Stomach smooth muscle (tissue), 2 donors: ENCODE results near the gene KRABD2.
"Not testable (repeated sequence)": the region's sequence is repeated elsewhere in the genome, so short reads cannot be mapped to it uniquely, and the experiment has no call there.

Source experiments
- H3K27ac ChIP-seq: one replicate; pipeline ENCODE4 v1.7.0; 2013; ENCODE audit warnings: mild to moderate bottlenecking, low read length, inconsistent platforms
- H3K27me3 ChIP-seq, 2 donors: one replicate each; pipeline ENCODE4 v1.7.0; 2013; ENCODE audit warnings: low read length in 2 of 2; ENCODE audit not compliant: insufficient read depth in 2 of 2, control insufficient read depth in 1 of 2
- H3K36me3 ChIP-seq, 2 donors: one replicate each; pipeline ENCODE4 v1.7.0; 2013; ENCODE audit warnings: low read length in 2 of 2; ENCODE audit not compliant: control insufficient read depth in 2 of 2, insufficient read depth in 2 of 2
- H3K4me1 ChIP-seq: one replicate; pipeline ENCODE4 v1.7.0; 2013; ENCODE audit warnings: low read length; ENCODE audit not compliant: control insufficient read depth, insufficient read depth
- H3K4me3 ChIP-seq, 2 donors: one replicate each; pipeline ENCODE4 v1.7.0; 2013; ENCODE audit warnings: low read length in 2 of 2
- H3K9ac ChIP-seq, 2 donors: one replicate each; pipeline ENCODE4 v1.7.0; 2013; ENCODE audit warnings: low read length in 2 of 2, mild to moderate bottlenecking in 1 of 2
- H3K9me3 ChIP-seq, 2 donors: one replicate each; pipeline ENCODE4 v1.7.0; 2013; ENCODE audit warnings: low read length in 2 of 2; ENCODE audit not compliant: control insufficient read depth in 2 of 2
- donor health status: healthy.
- donor health status: Pancreatic carcinoma.

KRABD2 gene

DNA sequence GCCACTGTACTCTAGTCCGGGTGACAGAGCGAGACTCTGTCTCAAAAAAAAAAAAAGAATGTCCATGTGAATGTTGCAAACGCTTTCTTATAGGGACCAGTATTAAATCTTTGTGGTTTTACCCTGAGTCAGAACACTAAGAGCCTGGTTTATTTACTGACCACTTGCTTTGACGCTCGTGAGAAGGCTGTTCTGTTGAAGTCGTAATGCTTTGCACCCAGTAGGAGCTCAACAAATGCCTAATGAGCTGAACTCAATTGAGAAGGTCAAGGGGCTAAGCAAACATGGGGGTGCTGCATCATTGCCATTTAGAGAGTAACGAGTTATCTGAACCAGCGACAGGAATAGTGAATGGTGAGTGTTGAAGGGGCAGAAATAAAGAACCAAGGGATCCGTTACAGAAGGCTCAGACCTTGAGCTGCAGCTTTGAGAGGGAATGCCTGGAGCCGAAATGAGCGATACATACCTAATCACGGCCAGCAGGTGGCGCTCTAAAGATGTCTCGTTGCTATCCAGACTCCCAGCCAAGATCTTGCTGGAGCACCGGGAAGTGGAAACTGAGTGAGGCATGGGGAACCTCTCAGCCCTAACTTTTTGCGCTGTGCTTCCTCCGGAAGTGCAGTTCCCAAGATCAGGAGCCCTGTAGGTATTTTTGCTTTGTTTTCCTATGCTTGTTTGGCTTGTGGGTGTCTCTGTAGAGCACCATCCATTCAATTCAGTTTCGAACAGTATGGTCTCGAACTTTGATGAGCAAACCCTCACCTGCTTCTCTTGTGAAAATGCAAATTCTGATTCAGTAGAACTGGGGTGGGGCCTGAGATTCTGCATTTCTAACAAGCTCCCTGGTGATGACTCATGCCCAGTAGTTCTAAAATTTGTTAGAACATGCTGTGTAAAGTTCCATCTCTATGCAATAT lies 33.7 kb upstream of the KRABD2 start:
- Histone ChIP-seq H3K36me3 (no peaks in the 10 kb centered on the region), H3K9ac (no peak overlapping the region), H3K27me3 (peaks cover 4 to 9% of the 10 kb centered on the region in 2 donors), H3K4me3 (peak overlapping the region in 1 of 2 donors; percentile 35), H3K4me1 (peaks cover 3% of the 10 kb centered on the region), H3K27ac (no peak overlapping the region), H3K9me3 (no peaks in the 10 kb centered on the region)

DNA sequence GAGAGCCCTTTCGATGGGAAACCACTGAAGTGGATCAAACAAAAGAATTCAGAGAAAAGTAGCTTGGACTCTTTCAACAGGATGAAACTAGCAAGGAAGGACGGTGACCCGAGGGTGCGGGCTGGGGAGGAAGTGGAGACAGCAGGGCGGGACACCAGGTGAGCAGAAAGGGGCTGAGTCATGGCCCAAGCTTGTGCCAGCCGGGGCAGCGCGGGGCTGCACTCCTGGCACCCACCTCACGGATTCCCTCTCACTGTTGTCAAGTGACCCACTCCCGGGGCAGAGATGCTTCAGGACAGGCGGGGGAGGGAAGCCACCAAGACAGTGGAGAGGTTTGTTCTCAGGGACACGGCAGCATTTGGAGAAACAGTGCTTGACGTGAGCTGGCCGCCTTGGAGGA lies 31.9 kb upstream of the KRABD2 start:
- Histone ChIP-seq H3K4me1 (peaks cover 3% of the 10 kb centered on the region), H3K27me3 (peaks cover 5 to 14% of the 10 kb centered on the region in 2 donors), H3K9me3 (no peaks in the 10 kb centered on the region), H3K4me3 (no peak overlapping the region), H3K9ac (no peak overlapping the region), H3K36me3 (no peaks in the 10 kb centered on the region), H3K27ac (no peak overlapping the region)

DNA sequence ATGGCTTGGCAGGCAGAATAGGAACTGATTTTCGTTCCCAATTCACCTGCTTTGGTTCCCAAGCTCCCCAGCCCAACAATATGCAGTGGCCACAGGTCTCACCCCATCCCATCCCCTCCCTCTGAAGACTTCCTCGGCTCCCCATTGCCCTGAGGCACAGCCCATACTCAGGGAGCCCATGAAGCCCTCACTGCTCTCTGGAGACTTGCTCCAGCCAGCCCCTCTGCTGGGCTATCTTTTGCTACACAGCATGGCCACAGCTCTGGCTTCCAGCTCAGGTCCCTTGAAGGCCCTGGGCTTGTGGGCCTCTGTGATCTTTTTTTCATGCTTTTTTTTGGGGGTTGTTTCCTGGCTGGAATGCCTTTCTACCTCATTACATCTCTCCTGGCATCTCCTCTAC lies 29.7 kb upstream of the KRABD2 start:
- no peaks in the 10 kb centered on the region for H3K9me3 ChIP-seq
- H3K36me3 ChIP-seq = no peaks in the 10 kb centered on the region
- H3K4me3 ChIP-seq = no peak overlapping the region
- H3K27me3 ChIP-seq = peaks cover 5 to 14% of the 10 kb centered on the region in 2 donors
- H3K9ac ChIP-seq = no peak overlapping the region
- peaks cover 3% of the 10 kb centered on the region for H3K4me1 ChIP-seq
- H3K27ac ChIP-seq = no peak overlapping the region

DNA sequence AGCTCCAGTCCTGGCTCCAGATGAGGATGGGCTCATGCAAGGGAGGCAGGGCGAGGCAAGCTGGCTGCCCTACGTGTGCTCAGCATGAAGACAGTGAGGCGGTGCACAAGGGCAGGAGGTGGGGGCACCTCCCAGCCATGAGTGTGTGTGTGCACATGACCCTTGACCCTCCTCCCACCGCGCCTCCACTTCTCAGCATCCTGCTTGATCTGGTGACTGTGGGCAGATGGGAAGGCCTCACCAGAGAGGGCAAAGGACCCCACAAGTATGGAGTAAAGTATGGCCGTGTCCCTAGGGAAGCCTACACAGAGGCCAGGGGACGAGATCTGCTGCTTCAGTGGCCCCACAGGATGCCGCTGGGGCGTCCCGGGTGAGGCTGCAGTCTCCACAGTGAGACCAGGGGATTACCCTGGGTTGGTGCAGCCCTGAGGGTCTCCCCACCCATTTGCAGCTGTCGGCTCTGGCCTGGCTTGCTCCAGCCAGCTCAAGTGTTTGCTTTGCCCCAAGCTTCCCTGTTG lies 29.1 kb upstream of the KRABD2 start:
- Histone ChIP-seq H3K9ac (no peak overlapping the region), H3K9me3 (no peaks in the 10 kb centered on the region), H3K27me3 (peaks cover 5 to 14% of the 10 kb centered on the region in 2 donors), H3K36me3 (no peaks in the 10 kb centered on the region), H3K4me1 (peaks cover 3% of the 10 kb centered on the region), H3K4me3 (no peak overlapping the region), H3K27ac (no peak overlapping the region)

DNA sequence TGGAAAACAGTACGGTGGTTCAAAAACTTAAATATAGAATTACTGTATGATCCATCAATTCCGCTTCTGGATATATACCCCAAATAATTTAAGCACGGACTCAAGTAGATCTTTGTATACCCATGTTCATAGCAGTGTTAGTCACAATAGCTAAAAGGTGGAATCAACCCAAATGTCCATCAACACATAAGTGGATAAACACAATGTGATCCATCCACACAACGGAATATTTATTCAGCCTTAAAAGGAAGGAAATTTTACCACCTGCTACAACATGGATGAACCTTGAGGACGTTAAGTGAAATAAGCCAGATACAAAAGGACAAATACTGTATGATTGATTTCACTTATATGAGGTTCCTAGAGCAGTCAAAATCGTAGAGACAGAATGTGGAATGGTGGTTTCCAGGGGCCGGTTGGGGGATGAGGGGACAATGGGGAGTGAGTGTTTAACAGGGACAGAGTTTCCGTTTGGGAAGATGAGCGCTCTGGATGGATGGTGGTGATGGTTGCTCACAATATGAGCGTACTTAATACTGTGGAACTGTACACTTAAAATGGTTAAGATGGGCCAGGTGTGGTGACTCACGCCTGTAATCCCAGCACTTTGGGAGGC lies 26.5 kb upstream of the KRABD2 start:
- H3K36me3 ChIP-seq = no peaks in the 10 kb centered on the region
- no peak overlapping the region for H3K4me3 ChIP-seq
- no peak overlapping the region for H3K27ac ChIP-seq
- no peaks in the 10 kb centered on the region for H3K9me3 ChIP-seq
- H3K9ac ChIP-seq = no peak overlapping the region
- H3K27me3 ChIP-seq = peaks cover 10 to 15% of the 10 kb centered on the region in 2 donors
- H3K4me1 ChIP-seq = no peaks in the 10 kb centered on the region

DNA sequence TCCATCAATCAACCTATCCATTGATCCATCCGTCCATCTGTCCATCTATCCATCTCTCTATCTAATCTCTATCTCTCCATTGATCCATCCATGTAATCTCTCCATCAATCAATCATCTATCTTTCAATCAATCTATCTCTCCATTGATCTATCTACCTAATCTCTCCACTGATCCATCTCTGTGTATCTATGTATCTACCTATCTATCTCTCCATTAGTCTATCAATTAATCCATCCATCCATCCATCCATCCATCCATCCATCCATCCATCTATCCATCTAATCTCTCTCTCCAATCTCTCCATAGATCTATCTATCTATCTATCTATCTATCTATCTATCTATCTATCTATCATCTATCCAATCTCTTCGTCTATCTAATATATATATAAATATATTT lies 24.6 kb upstream of the KRABD2 start:
- Histone ChIP-seq H3K27ac (no peak overlapping the region), H3K36me3 (no peaks in the 10 kb centered on the region), H3K9me3 (no peaks in the 10 kb centered on the region), H3K4me3 (no peak overlapping the region), H3K9ac (no peak overlapping the region), H3K27me3 (peaks cover 23 to 25% of the 10 kb centered on the region in 2 donors), H3K4me1 (no peaks in the 10 kb centered on the region)

DNA sequence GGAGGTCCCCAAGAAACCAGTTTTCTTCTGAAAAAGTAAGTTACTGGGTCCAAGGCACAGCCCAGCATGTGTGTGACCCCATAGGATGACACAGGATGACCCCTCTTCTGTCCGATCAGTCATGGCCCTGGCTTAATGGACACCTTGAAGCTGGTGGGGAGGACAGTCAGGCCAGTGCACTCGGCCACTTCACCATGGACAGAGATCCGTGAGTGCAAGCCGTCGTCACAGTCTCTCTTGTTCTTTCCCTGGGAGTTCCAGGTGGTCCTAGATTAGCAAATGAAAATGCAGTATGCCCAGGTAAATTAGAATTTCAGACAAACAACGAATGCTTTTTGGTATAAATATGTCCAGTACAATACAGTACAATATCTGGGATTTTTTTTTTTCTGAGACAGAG lies 22.5 kb upstream of the KRABD2 start:
- Histone ChIP-seq H3K4me3 (no peak overlapping the region), H3K4me1 (no peaks in the 10 kb centered on the region), H3K27ac (no peak overlapping the region), H3K36me3 (no peaks in the 10 kb centered on the region), H3K27me3 (peaks cover 20 to 29% of the 10 kb centered on the region in 2 donors), H3K9me3 (no peaks in the 10 kb centered on the region), H3K9ac (no peak overlapping the region)

DNA sequence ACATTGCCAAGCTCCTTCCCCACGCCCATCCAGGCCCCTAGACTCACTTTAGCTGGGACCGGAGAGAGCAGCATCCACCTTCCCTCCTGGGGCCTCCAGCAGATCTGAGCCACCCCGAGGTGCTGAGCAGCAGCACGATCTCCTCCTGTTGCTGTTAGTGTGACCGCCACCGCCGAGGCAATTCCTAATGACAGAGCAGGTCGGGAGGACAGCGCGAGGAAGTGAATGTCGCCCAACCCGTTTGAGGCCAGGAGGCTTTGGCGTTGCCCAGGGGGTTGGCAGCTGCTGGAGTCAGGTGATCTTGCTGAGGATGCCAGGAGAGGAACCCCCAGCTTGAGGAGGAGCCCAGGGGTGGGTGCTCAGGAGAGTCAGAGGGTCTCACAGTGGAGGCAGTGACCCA lies 21.1 kb upstream of the KRABD2 start, which contains the start of gene RNF222:
RNF222 (minus strand) TSS at position 192 of the 400 bp plus-strand sequence. CDS start 4,366 bp downstream, outside the sequence.
- peaks cover 27 to 29% of the 10 kb centered on the region in 2 donors for H3K27me3 ChIP-seq

DNA sequence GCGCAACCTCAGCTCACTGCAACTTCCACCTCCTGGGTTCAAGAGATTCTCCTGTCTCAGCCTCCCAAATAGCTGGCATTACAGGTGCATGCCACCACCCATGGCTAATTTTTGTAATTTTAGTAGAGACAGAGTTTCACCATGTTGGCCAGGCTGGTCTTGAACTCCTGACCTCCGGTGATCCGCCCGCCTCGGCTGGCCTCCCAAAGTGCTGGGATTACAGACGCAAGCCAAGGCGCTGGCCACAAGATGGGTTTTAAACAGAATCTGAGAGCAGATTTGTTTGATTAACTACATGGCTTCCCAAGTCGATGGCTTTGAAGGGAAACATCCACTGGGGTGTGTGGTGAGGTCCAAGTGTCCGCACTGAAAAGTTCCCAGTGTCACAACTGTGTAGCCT lies 18.0 kb upstream of the KRABD2 start:
- H3K27me3 ChIP-seq = peaks cover 27 to 31% of the 10 kb centered on the region in 2 donors
- H3K4me1 ChIP-seq, H3K36me3 ChIP-seq, H3K9ac ChIP-seq, H3K27ac ChIP-seq, H3K9me3 ChIP-seq, H3K4me3 ChIP-seq: not testable (repeated sequence)

More for the DNA sequence above, 21.1 kb upstream of the KRABD2 start, which contains the start of gene RNF222:
- Histone ChIP-seq H3K4me3 (no peak within 1 kb of the TSS), H3K36me3 (no peaks in the 10 kb centered on the region), H3K9me3 (no peaks in the 10 kb centered on the region), H3K27ac (no peak within 1 kb of the TSS), H3K4me1 (no peaks in the 10 kb centered on the region), H3K9ac (no peak within 1 kb of the TSS)

DNA sequence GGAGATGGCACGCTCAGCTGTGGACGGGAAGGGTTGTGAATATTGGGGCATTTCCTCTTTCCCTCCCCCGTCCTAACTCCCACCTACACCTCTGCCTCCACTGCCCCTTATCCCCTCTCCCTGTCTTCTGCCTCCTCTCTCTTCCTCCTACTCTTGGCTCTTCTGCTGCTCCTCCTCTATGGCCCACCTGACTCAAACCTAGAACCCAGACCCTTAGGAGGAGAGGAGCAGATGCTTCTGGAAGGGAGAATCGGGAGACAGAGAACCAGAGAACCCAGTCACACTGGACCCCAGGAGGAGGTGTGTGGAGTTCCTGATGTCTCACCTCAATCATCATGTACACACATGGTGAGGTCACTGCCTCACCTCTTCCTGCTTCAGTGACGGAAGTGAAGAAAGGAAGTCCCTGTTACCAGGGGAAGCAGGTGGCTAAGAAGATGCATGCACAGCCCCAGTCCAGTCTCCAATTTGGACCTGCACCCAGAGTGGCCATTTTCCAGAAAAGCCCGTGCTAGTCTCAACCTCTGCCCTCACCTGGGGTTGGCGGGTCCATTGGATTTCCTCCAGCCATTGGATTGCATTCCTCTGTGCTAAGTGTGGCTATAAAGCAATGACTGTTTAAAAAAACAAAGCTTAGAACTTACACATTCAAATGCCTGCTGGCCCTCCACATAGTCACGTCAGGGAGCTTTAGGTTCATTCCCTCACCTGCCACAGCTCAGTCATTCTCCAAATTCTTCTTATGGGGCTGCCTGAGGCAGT lies 17.1 kb upstream of the KRABD2 start:
- Histone ChIP-seq H3K36me3 (no peaks in the 10 kb centered on the region), H3K9ac (no peak overlapping the region), H3K27ac (no peak overlapping the region), H3K27me3 (peaks cover 27 to 28% of the 10 kb centered on the region in 2 donors), H3K4me1 (no peaks in the 10 kb centered on the region), H3K9me3 (no peaks in the 10 kb centered on the region), H3K4me3 (no peak overlapping the region)
